Psoas muscle (tissue), 8 donors: ENCODE measurements around the gene GIGYF1. TPM values are rescaled to one million over a fixed set of nuclear protein-coding genes. Genes with fewer than 3 reads are reported as not detected.
"Not testable (repeated sequence)": the region's sequence is repeated elsewhere in the genome, so short reads cannot be mapped to it uniquely, and the experiment has no call there.

Source experiments
- ATAC-seq, 4 donors: fragments of 200-7000 bp; cut with Tn5 transposase; one replicate each; pipeline ENCODE4 v1.9.1; 2020; ENCODE audit warnings: moderate library complexity in 3 of 4, mild to moderate bottlenecking in 2 of 4
- DNase-seq, 2 donors: peaks; one replicate each; pipeline ENCODE4 v3.0.0-alpha.2; 2020
- H3K27ac ChIP-seq: fragments of 200-600 bp; one replicate; pipeline ENCODE4 v1.8.0; 2022
- H3K27me3 ChIP-seq, 3 donors: fragments of 200-600 bp in 1 of 3; one replicate each; pipeline versions ENCODE4 v1.6.1 to v1.8.0; 2013 to 2022; ENCODE audit warnings: low read length in 2 of 3, mild to moderate bottlenecking in 2 of 3, moderate library complexity in 1 of 3; ENCODE audit not compliant: insufficient read depth in 3 of 3
- H3K36me3 ChIP-seq, 2 donors: fragments of 200-600 bp in 1 of 2; one replicate each; pipeline versions ENCODE4 v1.6.1 to v1.8.0; 2013 to 2022; ENCODE audit warnings: low read depth in 1 of 2, mild to moderate bottlenecking in 1 of 2, moderate library complexity in 1 of 2; ENCODE audit not compliant: insufficient read depth in 1 of 2
- H3K4me1 ChIP-seq: fragments of 200-600 bp; one replicate; pipeline ENCODE4 v1.8.0; 2022
- H3K4me3 ChIP-seq: fragments of 200-600 bp; one replicate; pipeline ENCODE4 v1.8.0; 2022; ENCODE audit warnings: mild to moderate bottlenecking
- H3K9me3 ChIP-seq: fragments of 200-600 bp; one replicate; pipeline ENCODE4 v1.8.0; 2022
- CTCF ChIP-seq: fragments of 200-600 bp; IDR thresholded peaks from one replicate; pipeline ENCODE4 v1.8.0; 2022; ENCODE audit warnings: antibody characterized with exemption
- WGBS, 3 donors: extraction: QIAGEN DNeasy Blood & Tissue Kit; methylation state at CpG; one replicate each; pipeline versions ENCODE4 v1.1.6 to v1.1.7; 2013; 5-methylcytosine and 5-hydroxymethylcytosine counted together
- intact Hi-C, 2 donors: fragments of 100-400 bp; cut with DNase I; formaldehyde crosslinking; loops; one replicate each; pipeline versions ENCODE4 v1.11.0 to v1.14.2; 2022
- polyA plus RNA-seq, 3 donors: library from polyadenylated mRNA; stranded (reverse); fragments of 200-250 nt; gene quantifications; one replicate each; pipeline ENCODE4 v1.2.3, GENCODE V29; 2013
- total RNA-seq, 4 donors: library from RNA; stranded (reverse); fragmentation: NEBNext Ultra II Directional in 2 of 4; extraction: Animal tissue kit (Norgen Biotek cat#: 25700) in 2 of 4; gene quantifications; one replicate each; pipeline versions ENCODE4 v1.2.1 to v1.2.4, GENCODE V29; 2021 to 2023
- donor health status: healthy with polysubstance abuse.
- donor health status: DM: no; HTN: no; CAD: no; lungs with moderate emphysema.
- donor health status: Bipolar disorder and iron deficiency.
- donor health status: healthy.
- donor health status: DM: yes; HTN: yes; CAD: no.
- donor health status: DM: no; HTN: no; CAD: no.
- donor health status: DM: no; HTN: no; CAD: no.
- donor health status: DM: yes; HTN: yes; CAD: no.

GIGYF1 gene
- total and polyA plus RNA-seq, 7 donors = 9.9 to 39.1 (median 18.0) TPM

GRCh38 chr7:100668069-100668449, 26.0 kb downstream of the GIGYF1 start:
- DNase-seq (no peak), ATAC-seq (no peak)
- WGBS, 3 donors = 82 to 84% (median 83%) methylated on average over 2 of the region's 2 CpGs
- Histone ChIP-seq H3K9me3 (no peaks in the 10 kb centered on the region), H3K27ac (no peak overlapping the region), H3K27me3 (no peaks in the 10 kb centered on the region), H3K4me1 (no peaks in the 10 kb centered on the region), H3K36me3 (no peaks in the 10 kb centered on the region), H3K4me3 (no peak overlapping the region)
- TF ChIP-seq CTCF = no peak
- intact Hi-C loops = no loop called here

GRCh38 chr7:100667331-100668068, 26.6 kb downstream of the GIGYF1 start:
- intact Hi-C loops = no loop called here
- Histone ChIP-seq H3K36me3 (no peaks in the 10 kb centered on the region), H3K4me3 (no peak overlapping the region), H3K9me3 (no peaks in the 10 kb centered on the region), H3K27me3 (no peaks in the 10 kb centered on the region), H3K27ac (no peak overlapping the region), H3K4me1 (no peaks in the 10 kb centered on the region)
- DNase-seq = no peak
- no peak for TF ChIP-seq CTCF
- WGBS, 3 donors = 76 to 77% (median 76%) methylated on average over 16 of the region's 16 CpGs
- no peak for ATAC-seq

- DNase-seq = no peak
- Histone ChIP-seq H3K27ac (no peak overlapping the region), H3K9me3 (no peaks in the 10 kb centered on the region), H3K4me3 (no peak overlapping the region), H3K27me3 (peaks cover 0 to 3% (median 2%) of the 10 kb centered on the region in 3 donors), H3K36me3 (no peaks in the 10 kb centered on the region), H3K4me1 (no peaks in the 10 kb centered on the region)
- no peak for TF ChIP-seq CTCF
- no peak for ATAC-seq
- intact Hi-C loops = no loop called here
- 92 to 96% (median 94%) methylated on average over 5 of the region's 5 CpGs for WGBS, 3 donors
These were observed 28.8 kb downstream of the GIGYF1 start for GRCh38 chr7:100665168-100665726.

GRCh38 chr7:100662194-100662776, 31.8 kb downstream of the GIGYF1 start:
- ATAC-seq = not testable (repeated sequence)
- WGBS, 3 donors = 69 to 70% (median 69%) methylated on average over 12 of the region's 12 CpGs
- peak in 1 of 2 donors; percentile 34 for DNase-seq

GRCh38 chr7:100655908-100656674, 38.0 kb downstream of the GIGYF1 start, which contains the start of gene ACTL6B:
TSS of gene ACTL6B (minus strand) at chr7:100656448. CDS start at chr7:100656354, 94 bp downstream.
- intact Hi-C loops = no loop called here
- H3K4me3 ChIP-seq = no peak within 1 kb of the TSS
- TF ChIP-seq CTCF = no peak
- no peaks in the 10 kb centered on the region for H3K9me3 ChIP-seq
- H3K36me3 ChIP-seq = no peaks in the 10 kb centered on the region
- no peaks in the 10 kb centered on the region for H3K4me1 ChIP-seq
- ATAC-seq (peak; percentile 76 to 92 (median 88)), DNase-seq (peak; percentile 73 to 79)
- H3K27ac ChIP-seq = no peak within 1 kb of the TSS
- peaks cover 0 to 68% (median 16%) of the 10 kb centered on the region in 3 donors for H3K27me3 ChIP-seq
- WGBS, 3 donors = 7 to 8% (median 7%) methylated on average over 55 to 63 of the region's 63 CpGs

More at GRCh38 chr7:100662194-100662776, 31.8 kb downstream of the GIGYF1 start:
- H3K36me3 ChIP-seq, H3K4me3 ChIP-seq, H3K27ac ChIP-seq, intact Hi-C loops, H3K9me3 ChIP-seq, H3K4me1 ChIP-seq: not testable (repeated sequence)
- peaks cover 0 to 23% (median 5%) of the 10 kb centered on the region in 3 donors for H3K27me3 ChIP-seq
